PFSK-1 (cell line): ENCODE measurements around the gene TIMM21.

Experiments used
- POLR2AphosphoS5 ChIP-seq: IDR thresholded peaks from 2 replicates; pipeline ENCODE4 v1.6.1; 2012; ENCODE audit warnings: low read depth, mild to moderate bottlenecking, control low read depth, low read length, moderate library complexity
- SIN3A ChIP-seq: IDR thresholded peaks from 2 replicates; pipeline ENCODE4 v1.6.1; 2012; ENCODE audit warnings: mild to moderate bottlenecking, low read length, moderate library complexity, borderline replicate concordance; ENCODE audit not compliant: insufficient read depth
- TAF1 ChIP-seq: IDR thresholded peaks from 2 replicates; pipeline ENCODE4 v1.6.1; 2012; ENCODE audit warnings: low read length, control low read depth, borderline replicate concordance; ENCODE audit not compliant: insufficient read depth
- TF ChIP-seq, protein P1 (sequence below), 2 experiments: IDR thresholded peaks; 2 replicates each; pipeline versions ENCODE4 v1.6.1 to v1.8.0; 2011 to 2012; ENCODE audit warnings: low read depth in 2 of 2, low read length in 2 of 2, control low read depth in 1 of 2, inconsistent platforms in 1 of 2, mild to moderate bottlenecking in 1 of 2, moderate library complexity in 1 of 2; ENCODE audit not compliant: insufficient read depth in 1 of 2

DNA sequence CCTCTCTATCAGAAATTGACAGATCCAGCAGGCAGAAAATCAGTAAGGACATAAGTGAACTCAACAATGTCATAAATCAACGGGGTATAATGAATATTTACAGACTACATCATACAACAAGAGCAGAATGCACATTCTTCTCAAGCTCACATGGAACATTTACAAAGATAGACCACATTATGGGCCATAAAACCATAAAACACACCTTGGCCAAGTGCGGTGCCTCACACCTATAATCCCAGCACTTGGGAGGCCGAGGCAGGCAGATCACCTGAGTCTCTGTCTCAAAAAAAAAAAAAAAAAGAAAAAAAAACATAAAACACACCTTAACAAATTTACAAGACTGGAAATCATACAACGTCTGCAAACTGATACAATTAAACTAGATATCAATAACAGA, 37.3 kb upstream of the TIMM21 start:
- TF ChIP-seq POLR2AphosphoS5 (no peak), TAF1 (no peak), SIN3A (no peak)
- TF ChIP-seq, protein P1, sequence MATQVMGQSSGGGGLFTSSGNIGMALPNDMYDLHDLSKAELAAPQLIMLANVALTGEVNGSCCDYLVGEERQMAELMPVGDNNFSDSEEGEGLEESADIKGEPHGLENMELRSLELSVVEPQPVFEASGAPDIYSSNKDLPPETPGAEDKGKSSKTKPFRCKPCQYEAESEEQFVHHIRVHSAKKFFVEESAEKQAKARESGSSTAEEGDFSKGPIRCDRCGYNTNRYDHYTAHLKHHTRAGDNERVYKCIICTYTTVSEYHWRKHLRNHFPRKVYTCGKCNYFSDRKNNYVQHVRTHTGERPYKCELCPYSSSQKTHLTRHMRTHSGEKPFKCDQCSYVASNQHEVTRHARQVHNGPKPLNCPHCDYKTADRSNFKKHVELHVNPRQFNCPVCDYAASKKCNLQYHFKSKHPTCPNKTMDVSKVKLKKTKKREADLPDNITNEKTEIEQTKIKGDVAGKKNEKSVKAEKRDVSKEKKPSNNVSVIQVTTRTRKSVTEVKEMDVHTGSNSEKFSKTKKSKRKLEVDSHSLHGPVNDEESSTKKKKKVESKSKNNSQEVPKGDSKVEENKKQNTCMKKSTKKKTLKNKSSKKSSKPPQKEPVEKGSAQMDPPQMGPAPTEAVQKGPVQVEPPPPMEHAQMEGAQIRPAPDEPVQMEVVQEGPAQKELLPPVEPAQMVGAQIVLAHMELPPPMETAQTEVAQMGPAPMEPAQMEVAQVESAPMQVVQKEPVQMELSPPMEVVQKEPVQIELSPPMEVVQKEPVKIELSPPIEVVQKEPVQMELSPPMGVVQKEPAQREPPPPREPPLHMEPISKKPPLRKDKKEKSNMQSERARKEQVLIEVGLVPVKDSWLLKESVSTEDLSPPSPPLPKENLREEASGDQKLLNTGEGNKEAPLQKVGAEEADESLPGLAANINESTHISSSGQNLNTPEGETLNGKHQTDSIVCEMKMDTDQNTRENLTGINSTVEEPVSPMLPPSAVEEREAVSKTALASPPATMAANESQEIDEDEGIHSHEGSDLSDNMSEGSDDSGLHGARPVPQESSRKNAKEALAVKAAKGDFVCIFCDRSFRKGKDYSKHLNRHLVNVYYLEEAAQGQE (IDR thresholded peaks at IDR 0.05; ENCODE audit: insufficient read depth in 1 of 2, low read depth in 2 of 2, low read length in 2 of 2): no peak
